ENCODE results near the gene CGB7. TPM values are rescaled to one million over a fixed set of nuclear protein-coding genes. Genes with fewer than 3 reads are reported as not detected.

The CGB7 gene
- total RNA-seq, 6 donors from 2014 or later, result 0.22 to 5.2 (median 0.55) TPM

DNA sequence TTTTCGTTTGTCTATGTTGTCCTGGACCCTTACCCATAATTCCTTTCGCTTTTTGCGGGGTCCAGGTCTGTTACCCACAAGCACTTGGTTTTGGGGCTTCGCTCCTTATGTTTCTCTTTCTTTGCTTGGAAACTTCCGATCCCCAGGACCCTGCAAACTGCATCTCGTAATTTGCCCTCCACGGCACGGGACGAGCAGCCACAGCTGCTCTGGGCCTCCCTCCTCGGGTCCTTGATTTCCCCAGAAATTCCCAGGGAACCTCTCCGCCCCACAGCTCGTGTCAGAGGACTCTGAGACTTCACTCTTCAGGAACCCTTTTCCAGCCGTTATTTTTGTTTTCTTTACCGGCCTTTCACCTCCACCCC, 28.3 kb upstream of the CGB7 start:
- peak overlapping the region; percentile 89 to 95 (median 92) for H3K27ac ChIP-seq
- WGBS, 2 donors, result 0 to 3% methylated on average over 14 of the region's 14 CpGs
- H3K9me3 ChIP-seq, result no peaks in the 10 kb centered on the region
- DNase-seq (no peak), ATAC-seq (ENCODE audit: low FRiP score in 2 of 2) (no peak)
- H3K4me3 ChIP-seq, result peak overlapping the region; percentile 93 to 100 (median 98)
- H3K27me3 ChIP-seq, result no peaks in the 10 kb centered on the region
- H3K36me3 ChIP-seq, result peaks cover 7 to 34% (median 25%) of the 10 kb centered on the region in 4 donors
- peaks cover 19 to 38% (median 23%) of the 10 kb centered on the region in 4 donors for H3K4me1 ChIP-seq
- TF ChIP-seq POLR2A (IDR thresholded peaks at IDR 0.05) (no peak), POLR2AphosphoS5 (IDR thresholded peaks at IDR 0.05) (no peak), EP300 (IDR thresholded peaks at IDR 0.05) (no peak)

DNA sequence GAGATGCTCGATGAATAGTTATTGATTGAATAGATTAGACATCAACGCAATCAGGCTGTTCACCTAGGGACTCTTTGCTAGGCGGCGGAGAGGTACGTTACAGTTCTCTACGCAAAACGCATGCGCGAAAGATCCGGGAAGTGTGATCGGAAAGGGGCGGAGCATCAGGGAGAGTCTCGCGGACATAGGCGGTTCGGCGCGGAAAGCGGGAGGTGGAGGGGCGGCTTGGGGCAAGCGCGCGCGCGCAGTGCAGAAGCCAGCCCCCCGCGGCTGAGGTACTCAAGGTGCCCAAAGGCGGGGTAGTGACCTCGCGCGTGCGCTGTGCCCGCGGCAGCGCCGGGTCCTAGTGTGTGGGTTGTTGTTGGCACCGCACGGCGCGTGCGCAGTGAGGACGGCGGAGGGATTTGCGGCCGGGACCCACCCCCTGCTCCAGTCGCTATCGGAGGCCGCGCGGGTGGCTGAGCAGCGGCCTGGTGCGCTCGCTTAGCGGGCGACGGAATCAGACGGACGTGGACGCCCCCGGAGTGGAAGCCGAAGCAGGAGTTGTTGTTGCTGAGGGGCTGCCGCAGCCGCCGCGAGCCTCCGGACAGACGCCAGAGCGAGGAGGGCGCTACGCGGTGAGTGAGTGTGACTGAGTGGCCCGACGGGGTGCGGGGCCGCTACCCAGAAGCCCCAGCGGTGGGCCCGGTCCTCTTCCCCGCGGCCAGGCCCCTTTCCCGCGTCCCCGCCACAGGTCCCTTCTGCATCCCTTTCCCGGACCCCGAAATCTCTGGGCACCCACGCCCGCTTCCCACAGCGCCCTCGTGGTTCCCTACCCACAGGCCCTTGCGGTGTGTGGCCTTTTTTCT, 27.7 kb upstream of the CGB7 start, which contains the start of gene SNRNP70:
Gene SNRNP70, plus strand, starts transcription at position 432 of the 848 bp plus-strand sequence. CDS start 964 bp downstream, outside the sequence.
- Histone ChIP-seq H3K4me3 (peak within 1 kb of the TSS; percentile 93 to 100 (median 98)), H3K9me3 (no peaks in the 10 kb centered on the region), H3K27ac (peak within 1 kb of the TSS; percentile 89 to 95 (median 92)), H3K4me1 (peaks cover 19 to 38% (median 23%) of the 10 kb centered on the region in 4 donors), H3K27me3 (no peaks in the 10 kb centered on the region), H3K36me3 (peaks cover 1 to 28% (median 19%) of the 10 kb centered on the region in 4 donors)
- WGBS, 2 donors, result 0 to 1% methylated on average over 24 to 51 of the region's 89 CpGs
- TF ChIP-seq POLR2A (IDR thresholded peaks at IDR 0.05) (peak; percentile 55 to 96 (median 84)), POLR2AphosphoS5 (IDR thresholded peaks at IDR 0.05) (peak; percentile 93 to 97), EP300 (IDR thresholded peaks at IDR 0.05) (peak in 1 of 4 donors; percentile 3)
- TF ChIP-seq, protein P1, sequence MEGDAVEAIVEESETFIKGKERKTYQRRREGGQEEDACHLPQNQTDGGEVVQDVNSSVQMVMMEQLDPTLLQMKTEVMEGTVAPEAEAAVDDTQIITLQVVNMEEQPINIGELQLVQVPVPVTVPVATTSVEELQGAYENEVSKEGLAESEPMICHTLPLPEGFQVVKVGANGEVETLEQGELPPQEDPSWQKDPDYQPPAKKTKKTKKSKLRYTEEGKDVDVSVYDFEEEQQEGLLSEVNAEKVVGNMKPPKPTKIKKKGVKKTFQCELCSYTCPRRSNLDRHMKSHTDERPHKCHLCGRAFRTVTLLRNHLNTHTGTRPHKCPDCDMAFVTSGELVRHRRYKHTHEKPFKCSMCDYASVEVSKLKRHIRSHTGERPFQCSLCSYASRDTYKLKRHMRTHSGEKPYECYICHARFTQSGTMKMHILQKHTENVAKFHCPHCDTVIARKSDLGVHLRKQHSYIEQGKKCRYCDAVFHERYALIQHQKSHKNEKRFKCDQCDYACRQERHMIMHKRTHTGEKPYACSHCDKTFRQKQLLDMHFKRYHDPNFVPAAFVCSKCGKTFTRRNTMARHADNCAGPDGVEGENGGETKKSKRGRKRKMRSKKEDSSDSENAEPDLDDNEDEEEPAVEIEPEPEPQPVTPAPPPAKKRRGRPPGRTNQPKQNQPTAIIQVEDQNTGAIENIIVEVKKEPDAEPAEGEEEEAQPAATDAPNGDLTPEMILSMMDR (IDR thresholded peaks at IDR 0.05), result peak in 3 of 6 experiments; percentile 21 to 60 (median 37)
- ATAC-seq (ENCODE audit: low FRiP score in 2 of 2), result peak; percentile 99
- DNase-seq, result peak; percentile 98 to 100

DNA sequence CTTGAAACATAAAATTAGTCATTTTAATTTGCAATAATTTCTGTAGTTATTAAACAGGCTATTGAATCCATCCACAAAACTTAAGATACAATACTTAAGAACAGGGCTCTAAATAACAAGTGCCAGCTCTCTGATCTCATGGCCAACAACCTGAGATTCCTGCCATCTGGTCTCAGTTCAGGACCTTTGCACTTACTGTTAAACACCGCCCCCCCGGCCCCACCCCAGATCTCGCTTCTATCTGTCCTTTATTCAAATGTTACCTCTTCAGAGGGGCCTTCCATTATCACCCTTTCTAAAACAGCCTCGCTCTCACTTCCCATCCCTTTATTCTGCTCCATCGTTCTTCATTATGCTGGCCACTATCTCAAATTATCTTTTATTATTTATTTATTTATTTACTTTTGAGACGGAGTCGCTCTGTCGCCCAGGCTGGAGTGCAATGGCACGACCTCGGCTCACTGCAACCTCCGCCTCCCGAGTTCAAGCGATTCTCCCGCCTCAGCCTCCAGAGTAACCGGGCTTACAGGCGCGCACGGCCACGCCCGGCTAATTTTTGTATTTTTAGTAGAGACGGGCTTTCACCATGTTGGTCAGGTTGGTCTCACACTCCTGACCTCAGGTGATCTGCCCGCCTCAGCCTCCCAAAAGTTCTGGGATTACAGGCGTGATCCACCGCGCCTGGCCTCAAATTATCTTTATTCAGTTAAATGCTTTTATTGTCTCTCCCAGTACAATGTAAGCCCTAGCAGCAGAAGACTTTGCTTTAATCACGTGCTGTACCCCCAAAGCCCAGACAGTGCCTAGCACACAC, 26.9 kb upstream of the CGB7 start:
- peak overlapping the region in 3 of 4 donors; percentile 93 to 100 (median 98) for H3K4me3 ChIP-seq
- no peaks in the 10 kb centered on the region for H3K27me3 ChIP-seq
- no peak for TF ChIP-seq POLR2A (IDR thresholded peaks at IDR 0.05)
- no peak for TF ChIP-seq EP300 (IDR thresholded peaks at IDR 0.05)
- no peak for TF ChIP-seq POLR2AphosphoS5 (IDR thresholded peaks at IDR 0.05)
- TF ChIP-seq, protein P1 (IDR thresholded peaks at IDR 0.05), result no peak
- peaks cover 0 to 20% (median 14%) of the 10 kb centered on the region in 4 donors for H3K36me3 ChIP-seq
- H3K9me3 ChIP-seq, result no peaks in the 10 kb centered on the region
- WGBS, 2 donors, result 74% methylated on average over 26 of the region's 26 CpGs
- ATAC-seq (ENCODE audit: low FRiP score in 2 of 2) (no peak), DNase-seq (no peak)
- H3K27ac ChIP-seq, result peak overlapping the region; percentile 89 to 95 (median 92)
- H3K4me1 ChIP-seq, result peaks cover 19 to 38% (median 23%) of the 10 kb centered on the region in 4 donors

DNA sequence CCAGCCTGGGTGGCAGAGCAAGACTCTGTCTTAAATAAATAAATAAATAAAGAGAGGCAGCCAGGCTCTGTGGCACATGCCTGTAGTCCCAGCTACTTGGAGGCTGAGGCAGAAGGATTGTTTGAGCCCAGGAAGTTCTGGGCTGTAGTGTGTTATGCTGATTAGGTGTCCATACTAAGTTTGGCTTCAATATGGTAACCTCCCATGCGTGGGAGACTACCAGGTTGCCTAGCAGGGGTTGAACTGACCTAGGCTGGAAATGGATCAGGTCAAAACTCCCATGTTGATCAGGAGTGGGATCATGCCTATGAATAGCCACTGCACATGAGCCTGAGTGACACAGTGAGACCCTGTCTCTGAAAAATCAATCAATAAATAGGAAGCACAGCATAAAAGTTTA, 23.7 kb upstream of the CGB7 start:
- TF ChIP-seq POLR2AphosphoS5 (IDR thresholded peaks at IDR 0.05) (no peak), EP300 (IDR thresholded peaks at IDR 0.05) (no peak)
- TF ChIP-seq, protein P1 (IDR thresholded peaks at IDR 0.05), result no peak
- Histone ChIP-seq H3K27me3 (no peaks in the 10 kb centered on the region), H3K9me3 (no peaks in the 10 kb centered on the region), H3K4me3 (no peak overlapping the region), H3K4me1 (peaks cover 4 to 10% (median 8%) of the 10 kb centered on the region in 4 donors), H3K36me3 (no peaks in the 10 kb centered on the region), H3K27ac (no peak overlapping the region)
- no peak for DNase-seq
- ATAC-seq (ENCODE audit: low FRiP score in 2 of 2), result no peak
- 60% methylated on average over 1 of the region's 1 CpG; no CpG with 5 or more reads in 1 of the 2 donors for WGBS, 2 donors

- Histone ChIP-seq H3K4me1 (peaks cover 0 to 5% (median 5%) of the 10 kb centered on the region in 4 donors), H3K27ac (no peak overlapping the region), H3K4me3 (no peak overlapping the region), H3K36me3 (no peaks in the 10 kb centered on the region), H3K9me3 (no peaks in the 10 kb centered on the region), H3K27me3 (no peaks in the 10 kb centered on the region)
- 79 to 85% methylated on average over 4 of the region's 4 CpGs for WGBS, 2 donors
- no peak for ATAC-seq (ENCODE audit: low FRiP score in 2 of 2)
- TF ChIP-seq EP300 (IDR thresholded peaks at IDR 0.05) (no peak), POLR2AphosphoS5 (IDR thresholded peaks at IDR 0.05) (no peak)
- TF ChIP-seq, protein P1 (IDR thresholded peaks at IDR 0.05), result no peak
- no peak for DNase-seq
Measured at GRCh38 chr19:49080392-49080791, 22.8 kb upstream of the CGB7 start.

All from upper lobe of left lung (tissue), 6 donors.